ENCODE results near the gene AGAP3.

The AGAP3 gene

DNA sequence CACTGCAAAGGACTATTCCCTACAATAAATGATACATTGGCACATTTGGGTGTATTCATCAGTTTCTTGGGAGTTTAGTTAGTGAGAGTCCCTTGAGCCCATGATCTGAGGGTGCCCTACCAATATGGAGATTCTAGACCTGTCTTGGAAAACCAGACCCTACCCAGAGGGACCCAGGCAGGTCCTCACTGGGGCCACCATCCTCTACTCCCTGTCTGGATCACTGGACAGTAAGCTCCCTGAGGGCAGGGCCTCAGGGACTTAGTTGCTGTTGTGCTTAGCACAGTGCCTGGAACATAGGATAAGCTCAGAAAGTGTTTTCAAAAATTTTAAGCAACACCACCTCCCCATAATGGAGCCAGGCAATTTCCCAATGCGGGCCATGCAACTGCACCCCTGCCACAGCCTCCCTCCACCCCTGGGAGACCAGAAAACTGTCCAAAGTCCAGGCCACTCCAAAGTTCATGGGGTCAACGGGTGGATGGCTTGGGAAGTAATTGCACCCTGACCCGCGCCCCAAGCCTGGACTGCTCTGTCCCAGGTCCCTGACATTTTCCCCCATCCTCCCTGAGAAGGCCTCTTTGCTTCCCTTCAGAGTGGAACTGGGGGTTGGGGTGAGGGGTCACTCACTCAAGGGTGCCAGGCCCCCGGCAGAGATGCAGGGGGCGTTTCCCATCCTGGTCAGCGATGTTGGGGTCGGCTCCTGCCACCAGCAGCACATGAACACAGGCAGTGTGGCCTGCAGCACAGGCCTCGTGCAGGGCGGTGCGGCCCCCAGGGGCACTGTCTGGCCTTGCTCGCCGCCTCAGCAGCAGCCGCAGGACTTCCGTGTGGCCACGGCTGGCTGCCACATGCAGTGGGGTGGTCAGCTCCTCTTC, 99.7 kb downstream of the AGAP3 start:
- DNase-seq (ENCODE audit: low read depth in 2 of 2), result no peak

DNA sequence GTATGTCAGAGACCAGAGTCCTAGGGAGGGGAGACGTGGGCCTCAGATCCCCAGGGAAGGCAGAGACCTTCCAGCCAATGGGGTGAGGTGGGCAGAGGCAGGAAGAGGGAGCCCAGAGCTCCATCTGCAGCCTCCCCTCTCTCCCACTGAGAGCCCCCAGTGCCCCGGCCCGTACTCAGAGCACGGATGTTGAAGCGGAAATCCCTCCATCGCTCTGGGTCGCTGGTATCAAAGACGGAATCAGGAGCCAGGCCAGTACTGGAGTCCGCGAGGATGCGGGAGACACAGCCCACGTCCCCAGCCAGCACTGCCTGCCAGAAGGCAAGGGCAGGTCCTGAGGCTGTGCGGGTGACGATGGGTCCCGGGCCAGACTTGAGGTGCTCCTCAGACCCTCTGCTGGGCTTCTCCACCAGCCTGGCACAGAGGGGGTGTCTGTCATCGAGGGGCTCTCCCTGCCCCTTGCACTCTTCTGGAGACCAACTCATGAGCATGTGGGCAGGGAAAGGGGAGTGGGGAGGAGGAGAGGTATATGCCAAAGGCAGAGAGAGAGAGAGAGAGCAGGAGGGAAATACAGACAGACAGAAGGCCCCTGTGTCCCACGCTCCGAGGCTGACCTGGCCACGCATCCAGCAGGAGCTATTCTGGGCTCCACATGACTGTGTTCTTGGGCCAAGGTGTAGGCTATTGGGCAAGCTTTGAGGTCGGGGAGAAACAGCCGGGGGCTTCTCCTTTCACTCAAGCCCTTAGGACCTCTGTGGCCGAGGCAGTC, 100.5 kb downstream of the AGAP3 start, which contains the start of gene ASB10:
Gene ASB10, minus strand, starts transcription at position 611 of the 769 bp plus-strand sequence. Its CDS starts 120 bp downstream, at position 491.
- DNase-seq (ENCODE audit: low read depth in 2 of 2), result no peak

DNA sequence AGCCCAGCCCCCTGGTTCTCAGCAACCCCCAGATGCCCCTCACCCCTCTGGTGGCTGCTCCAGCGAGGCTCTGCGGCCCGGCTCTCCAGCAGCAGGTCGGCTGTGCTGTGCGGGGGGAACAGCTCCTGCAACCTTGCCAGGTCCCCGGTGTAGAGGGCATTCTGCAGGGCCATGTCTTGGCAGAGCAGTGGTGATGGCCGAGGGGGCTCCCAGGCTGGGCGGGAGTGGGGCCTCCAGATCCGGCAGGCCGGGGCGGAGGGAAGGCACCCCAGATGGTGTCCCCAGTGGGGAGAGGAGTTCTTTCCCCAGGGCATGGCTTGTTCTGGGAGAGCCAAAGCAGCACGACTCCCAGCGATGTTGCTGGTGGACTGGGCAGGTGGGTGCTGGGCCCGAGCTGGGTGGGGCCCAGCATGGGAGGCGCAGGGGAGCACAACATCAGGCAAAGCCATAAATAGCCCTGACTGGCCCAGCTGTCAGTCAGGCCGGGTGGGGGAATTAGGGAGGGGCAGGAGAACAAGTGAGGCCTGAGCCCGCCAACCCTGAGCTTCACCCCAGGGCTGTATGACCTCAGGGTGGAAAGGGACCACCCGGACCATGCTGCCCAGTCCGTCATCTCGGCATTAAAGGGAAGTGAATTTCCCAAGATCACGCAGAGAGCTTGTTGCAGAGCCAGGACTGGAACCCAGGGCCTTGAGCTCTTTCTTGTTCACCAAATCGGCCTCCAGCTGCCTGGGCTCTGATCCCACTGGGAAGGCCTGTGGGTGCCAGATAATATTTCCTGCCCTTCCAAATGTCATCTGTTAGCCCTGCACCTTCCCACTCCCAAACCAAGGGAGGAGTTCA, 101.4 kb downstream of the AGAP3 start:
- DNase-seq (ENCODE audit: low read depth in 2 of 2), result no peak

DNA sequence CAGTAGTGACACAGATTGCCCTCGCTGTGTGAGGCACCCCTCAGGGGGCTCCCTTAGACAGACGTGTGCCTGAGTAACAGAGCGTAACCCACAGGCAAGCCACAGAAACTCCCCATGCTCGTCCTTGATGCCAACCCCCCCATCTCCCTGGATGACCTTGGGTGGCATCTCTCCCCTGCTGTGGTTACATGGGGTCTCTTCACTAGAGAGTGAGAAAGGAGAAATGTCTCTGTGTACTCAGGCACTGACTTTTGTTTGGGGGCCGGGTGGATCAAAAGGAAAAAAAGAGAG, 101.9 kb downstream of the AGAP3 start:
- no peak for DNase-seq (ENCODE audit: low read depth in 2 of 2)

DNA sequence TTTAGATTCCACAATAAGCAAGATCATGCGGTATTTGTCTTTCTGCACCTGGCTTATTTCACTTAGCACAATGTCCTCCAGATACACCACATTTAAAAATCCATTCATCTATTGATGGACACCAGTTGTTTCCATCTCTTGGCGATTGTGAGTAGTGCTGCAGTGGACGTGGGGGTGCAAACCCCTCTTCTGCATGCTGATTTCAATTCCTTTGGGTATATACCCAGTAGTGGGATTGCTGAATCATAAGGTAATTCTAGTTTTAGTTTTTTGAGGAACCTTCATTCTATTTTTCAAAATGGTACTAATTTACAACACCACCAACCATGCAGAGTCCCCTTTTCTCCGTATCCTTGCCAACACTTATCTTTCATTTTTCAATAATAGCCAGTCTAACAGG, 102.8 kb downstream of the AGAP3 start:
- DNase-seq (ENCODE audit: low read depth in 2 of 2), result no peak

DNA sequence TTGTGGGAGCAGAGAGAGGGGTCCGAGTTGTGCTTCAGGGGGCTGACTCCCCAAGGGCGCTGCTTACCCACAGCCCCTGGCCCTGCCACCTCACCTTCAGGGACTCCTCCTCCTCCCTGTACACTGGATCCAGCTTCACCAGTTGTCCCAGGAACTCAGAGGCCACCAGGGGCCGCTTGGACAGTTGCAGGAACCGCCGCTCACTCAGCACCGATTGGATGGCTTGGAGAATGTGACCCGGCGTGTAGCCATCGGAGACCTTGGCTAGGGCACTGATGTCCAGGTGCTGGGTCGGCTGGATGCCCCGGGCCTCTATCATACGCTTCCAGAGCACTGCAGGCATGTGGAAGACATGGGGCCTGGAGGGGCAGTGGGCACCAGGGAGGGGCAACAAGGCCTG, 105.3 kb downstream of the AGAP3 start:
- DNase-seq (ENCODE audit: low read depth in 2 of 2), result no peak

DNA sequence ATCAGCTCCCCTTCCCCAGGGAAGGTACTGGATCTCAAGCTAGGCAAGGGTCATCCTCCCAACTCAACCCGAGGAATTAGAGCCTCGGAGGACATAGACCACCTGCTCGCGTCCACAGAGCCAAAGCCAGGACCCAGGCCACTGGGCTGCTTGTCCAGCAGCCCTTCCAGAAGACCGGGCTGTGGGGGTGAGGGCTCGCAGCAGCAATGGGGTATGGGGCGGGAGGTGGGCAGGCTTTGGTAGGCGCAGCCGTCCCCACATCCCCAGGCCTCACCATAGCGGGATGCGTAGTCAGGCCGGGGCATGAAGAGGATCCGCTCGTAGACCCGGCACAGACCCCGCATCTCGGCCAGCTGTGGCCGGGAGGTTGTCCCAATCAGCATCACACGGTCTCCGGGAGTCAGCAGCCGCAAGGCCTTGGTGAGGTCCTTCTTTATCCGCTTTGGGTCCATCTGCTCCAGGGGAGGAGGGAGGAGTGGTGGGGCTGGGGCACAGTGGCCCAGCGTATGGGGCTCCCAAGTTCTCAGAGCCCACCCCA, 105.8 kb downstream of the AGAP3 start:
- DNase-seq (ENCODE audit: low read depth in 2 of 2), result no peak

DNA sequence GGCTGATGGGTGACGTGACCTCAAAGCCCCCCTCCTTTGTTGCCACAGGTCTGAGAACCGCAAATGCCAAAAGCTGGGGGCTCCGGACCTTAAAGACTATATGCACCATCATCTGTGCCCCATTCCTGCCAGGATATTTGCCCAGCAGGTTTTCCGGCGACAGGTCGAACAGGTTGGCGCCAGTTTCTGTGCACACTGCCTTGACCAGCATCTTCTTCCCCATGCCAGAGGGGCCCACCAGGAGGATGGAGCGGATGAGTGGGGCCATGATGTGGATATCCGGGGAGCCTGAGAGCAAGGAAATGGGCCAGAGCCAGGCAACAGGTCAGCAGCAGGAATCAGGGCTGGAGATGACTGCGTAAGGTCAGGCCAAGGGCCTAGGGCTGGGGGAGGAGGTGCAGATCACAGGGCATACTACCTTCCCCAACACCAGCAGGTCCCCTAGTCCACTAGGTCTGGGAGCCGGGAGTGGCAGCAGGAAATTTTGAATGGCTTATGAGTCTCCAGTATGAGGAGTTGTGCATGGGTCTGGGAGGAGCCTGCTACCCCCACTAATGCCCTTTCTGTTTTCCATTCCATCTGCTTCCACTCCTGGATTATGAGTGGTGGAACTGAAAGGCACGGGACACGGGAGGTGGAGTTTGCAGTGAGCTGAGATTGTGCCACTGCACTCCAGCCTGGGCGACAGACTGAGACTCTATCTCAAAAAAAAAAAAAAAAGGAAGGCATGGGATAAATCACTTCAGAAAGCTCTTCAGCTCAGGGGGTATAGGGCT, 107.1 kb downstream of the AGAP3 start:
- no peak for DNase-seq (ENCODE audit: low read depth in 2 of 2)
